ENCODE data around the gene ARCN1. TPM values are rescaled to one million over a fixed set of nuclear protein-coding genes. Genes with fewer than 3 reads are reported as not detected.

The ARCN1 gene
- total and polyA plus RNA-seq, 2 of the 4 experiments (the other 2 are of a cell fraction), result 148 to 212 TPM

- TF ChIP-seq CHD1 (IDR thresholded peaks at IDR 0.05; ENCODE audit: low read depth, low read length) (no peak), RCOR1 (IDR thresholded peaks at IDR 0.05; ENCODE audit: insufficient replicate concordance, low read length) (no peak), MAFK (IDR thresholded peaks at IDR 0.05; ENCODE audit: low read depth, low read length) (no peak)
These were observed 46.8 kb downstream of the ARCN1 start (continued) for GRCh38 chr11:118618991-118619375.

GRCh38 chr11:118619444-118620197 lies 47.4 kb downstream of the ARCN1 start:
- POLR2A ChIA-PET (ENCODE audit: unreplicated experiment), result interaction anchor here (0.6 to 4.4 kb wide), 4 partner anchors 11 to 30 kb away, joined by 3 to 36 read pairs (median 4); partner anchors contain the start of gene PHLDB1
- Histone ChIP-seq H3K79me1 (ENCODE audit: low read depth in 1 of 2, low read length in 2 of 2) (peaks cover 23 to 70% of the 10 kb centered on the region in 2 experiments; a peak in 3 of 4 replicates), H3K9ac (ENCODE audit: low read depth, low read length) (peak overlapping the region; percentile 76), H3K9me3 (ENCODE audit: control insufficient read depth, insufficient read depth, low read length) (no peaks in the 10 kb centered on the region), H3K4me3 (ENCODE audit: insufficient read depth, low read depth, low read length) (no peak overlapping the region), H2BK15ac (ENCODE audit: low read depth, low read length) (peak overlapping the region; percentile 96), H2AK9ac (replicated peaks; ENCODE audit: low read depth, low read length, poor library complexity) (peak overlapping the region; percentile 99), H3K36me3 (ENCODE audit: control insufficient read depth, insufficient read depth, low read length) (peaks cover 31% of the 10 kb centered on the region), H3K18ac (ENCODE audit: low read depth, low read length) (peak overlapping the region; percentile 84), H3K14ac (replicated peaks; ENCODE audit: low read depth, low read length) (peak overlapping the region; percentile 100), H3K56ac (ENCODE audit: extremely low read depth, insufficient read depth, low read length) (peak overlapping the region; percentile 97), H2AFZ (replicated peaks; ENCODE audit: low read length, poor library complexity) (no peak overlapping the region), H4K8ac (ENCODE audit: low read depth in 2 of 2, low read length in 2 of 2) (peak overlapping the region; percentile 83 to 98), H2BK5ac (ENCODE audit: low read depth, low read length, poor library complexity, severe bottlenecking) (peak overlapping the region; percentile 99), H3K4me2 (ENCODE audit: low read depth, low read length) (peak overlapping the region; percentile 48), H2AK5ac (ENCODE audit: low read depth, low read length) (peak overlapping the region; percentile 100), H3K9me1 (ENCODE audit: insufficient read depth, low read length) (peaks cover 34% of the 10 kb centered on the region), H3K27ac (ENCODE audit: insufficient read depth, low read length) (peak overlapping the region; percentile 95), H4K5ac (ENCODE audit: low read depth, low read length) (peak overlapping the region; percentile 85), H3K4me1 (ENCODE audit: control insufficient read depth, insufficient read depth, low read length) (peaks cover 48% of the 10 kb centered on the region), H3K4ac (ENCODE audit: low read depth, low read length) (peak overlapping the region; percentile 100), H2BK120ac (ENCODE audit: low read depth, low read length) (peak overlapping the region; percentile 100), H4K91ac (ENCODE audit: insufficient read depth, low read depth, low read length) (peak overlapping the region; percentile 97), H3K23ac (ENCODE audit: low read depth, low read length) (peak overlapping the region; percentile 100), H2BK20ac (ENCODE audit: low read depth, low read length) (peak overlapping the region; percentile 99), H3K27me3 (ENCODE audit: control insufficient read depth, insufficient read depth, low read length) (no peaks in the 10 kb centered on the region), H4K20me1 (ENCODE audit: insufficient read depth, low read length) (peaks cover 36% of the 10 kb centered on the region)
- CTCF ChIA-PET, result interaction anchor here (1.0 to 1.1 kb wide), 2 partner anchors 12 to 302 kb away, joined by 3 read pairs; partner anchors contain the start of gene PHLDB1
- dilution Hi-C loops (cut with HindIII; ENCODE audit: low sequenced_read_pairs, unreplicated experiment), result no loop called here
- in situ Hi-C loops (cut with MboI; ENCODE audit: low sequenced_read_pairs), result no loop called here
- intact Hi-C loops (cut with micrococcal nuclease), result no loop called here
- no TSS peak for BruUV-seq (replicated peaks)
- WGBS, 2 experiments (ENCODE audit: extremely low coverage in 2 of 2, insufficient read length in 1 of 2), result 0% methylated on average over 2 of the region's 6 CpGs; no CpG with 5 or more reads in 1 of the 2 experiments
- ATAC-seq (ENCODE audit: low read depth) (peak; percentile 43), DNase-seq (peak; percentile 98)
- TF ChIP-seq MAFK (IDR thresholded peaks at IDR 0.05; ENCODE audit: low read depth, low read length) (0 out of 2 replicates have a peak, but pooled peaks have one; percentile 12), USF2 (IDR thresholded peaks at IDR 0.05; ENCODE audit: low read depth, low read length) (peak; percentile 45; the same call in 1 of the 2 replicates), RCOR1 (IDR thresholded peaks at IDR 0.05; ENCODE audit: insufficient replicate concordance, low read length) (no peak), ELK1 (IDR thresholded peaks at IDR 0.05; ENCODE audit: borderline replicate concordance, low read depth, low read length) (peak; percentile 62; the same call in 1 of the 2 replicates), RAD21 (IDR thresholded peaks at IDR 0.05; ENCODE audit: low read length) (no peak), SMC3 (IDR thresholded peaks at IDR 0.05; ENCODE audit: low read depth, low read length) (no peak), FOS (IDR thresholded peaks at IDR 0.05; ENCODE audit: low read depth, low read length) (peak; percentile 88), BHLHE40 (IDR thresholded peaks at IDR 0.05; ENCODE audit: low read depth, low read length) (peak; percentile 70; the same call in 1 of the 2 replicates), RFX5 (IDR thresholded peaks at IDR 0.05; ENCODE audit: low read depth, low read length) (no peak), CHD1 (IDR thresholded peaks at IDR 0.05; ENCODE audit: low read depth, low read length) (no peak), NFE2L2 (IDR thresholded peaks at IDR 0.05; ENCODE audit: low read depth, low read length) (no peak), MXI1 (IDR thresholded peaks at IDR 0.05; ENCODE audit: borderline replicate concordance, low read depth, low read length) (peak; percentile 85; the same call in 1 of the 2 replicates)

Measured in IMR-90 (cell line).